Activated CD4-positive, alpha-beta T cell treated with anti-CD3 and anti-CD28 coated beads, Interleukin-2, amount 10 ng/mL, durations not matched to agents 24 days and 14 days (primary cell): ENCODE results near the gene F2RL2. TPM values are rescaled to one million over a fixed set of nuclear protein-coding genes. Genes with fewer than 3 reads are reported as not detected.

Experiments used
- DNase-seq: peaks from one replicate; pipeline ENCODE4 v3.0.0; 2022
- H3K27ac Mint-ChIP-seq: one replicate; pipeline ENCODE4 v1.8.0; 2022; ENCODE audit warnings: mild to moderate bottlenecking, mixed read lengths
- H3K27me3 Mint-ChIP-seq: one replicate; pipeline ENCODE4 v1.8.0; 2022; ENCODE audit warnings: mixed read lengths
- H3K36me3 Mint-ChIP-seq: one replicate; pipeline ENCODE4 v1.8.0; 2022; ENCODE audit warnings: low read depth, mild to moderate bottlenecking, mixed read lengths
- H3K4me1 Mint-ChIP-seq: one replicate; pipeline ENCODE4 v1.8.0; 2021; ENCODE audit warnings: mixed read lengths
- H3K4me3 Mint-ChIP-seq: one replicate; pipeline ENCODE4 v1.8.0; 2022; ENCODE audit warnings: mild to moderate bottlenecking, moderate library complexity, mixed read lengths
- H3K9me3 Mint-ChIP-seq: one replicate; pipeline ENCODE4 v1.8.0; 2021; ENCODE audit warnings: mixed read lengths
- intact Hi-C: fragments of 100-400 bp; cut with micrococcal nuclease; formaldehyde crosslinking; loops from one replicate; pipeline ENCODE4 v1.15.1; 2023
- total RNA-seq: library from RNA; stranded (reverse); gene quantifications from 2 replicates; pipeline ENCODE4 v1.2.3, GENCODE V29; 2022

Gene F2RL2, protein sequence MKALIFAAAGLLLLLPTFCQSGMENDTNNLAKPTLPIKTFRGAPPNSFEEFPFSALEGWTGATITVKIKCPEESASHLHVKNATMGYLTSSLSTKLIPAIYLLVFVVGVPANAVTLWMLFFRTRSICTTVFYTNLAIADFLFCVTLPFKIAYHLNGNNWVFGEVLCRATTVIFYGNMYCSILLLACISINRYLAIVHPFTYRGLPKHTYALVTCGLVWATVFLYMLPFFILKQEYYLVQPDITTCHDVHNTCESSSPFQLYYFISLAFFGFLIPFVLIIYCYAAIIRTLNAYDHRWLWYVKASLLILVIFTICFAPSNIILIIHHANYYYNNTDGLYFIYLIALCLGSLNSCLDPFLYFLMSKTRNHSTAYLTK
- total RNA-seq = not detected in 2 replicates

DNA sequence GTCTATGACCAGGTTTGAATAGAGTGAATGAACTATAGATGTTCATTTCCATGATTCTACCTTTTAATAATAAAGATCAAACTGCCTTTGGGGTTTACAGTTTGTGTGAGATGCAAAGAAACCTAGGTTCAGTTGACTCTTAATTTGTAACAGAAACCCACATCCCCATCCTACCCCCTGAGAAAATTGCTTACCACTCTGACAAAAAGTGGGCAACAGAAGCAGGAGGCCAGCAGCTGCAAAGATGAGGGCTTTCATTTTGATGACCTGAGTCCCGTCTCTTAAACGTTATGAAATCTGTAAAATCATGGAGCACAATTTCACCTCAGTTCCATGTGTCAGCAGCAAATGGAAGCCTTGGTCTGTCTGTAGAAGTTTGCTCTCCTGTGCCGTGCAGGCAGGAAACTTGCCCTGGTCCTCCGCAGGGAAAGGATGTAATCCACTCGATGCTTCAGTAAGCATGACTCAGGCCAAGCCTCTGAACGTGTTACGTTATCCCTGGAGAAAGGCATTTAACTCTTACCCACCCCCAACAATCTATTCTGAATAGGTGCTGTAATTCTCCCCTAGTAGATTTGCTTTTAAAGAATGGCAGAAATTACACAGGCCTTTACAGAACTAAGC, at the start of gene F2RL2:
TSS of gene F2RL2 (minus strand) at position 431 of the 624 bp plus-strand sequence. CDS start at position 258, 173 bp downstream.
- DNase-seq = no peak
- H3K9me3 Mint-ChIP-seq = no peaks in the 10 kb centered on the region
- no peak within 1 kb of the TSS for H3K4me3 Mint-ChIP-seq
- intact Hi-C loops = no loop called here
- peaks cover 27% of the 10 kb centered on the region for H3K36me3 Mint-ChIP-seq
- H3K27ac Mint-ChIP-seq = no peak within 1 kb of the TSS
- no peaks in the 10 kb centered on the region for H3K27me3 Mint-ChIP-seq
- peaks cover 22% of the 10 kb centered on the region for H3K4me1 Mint-ChIP-seq

DNA sequence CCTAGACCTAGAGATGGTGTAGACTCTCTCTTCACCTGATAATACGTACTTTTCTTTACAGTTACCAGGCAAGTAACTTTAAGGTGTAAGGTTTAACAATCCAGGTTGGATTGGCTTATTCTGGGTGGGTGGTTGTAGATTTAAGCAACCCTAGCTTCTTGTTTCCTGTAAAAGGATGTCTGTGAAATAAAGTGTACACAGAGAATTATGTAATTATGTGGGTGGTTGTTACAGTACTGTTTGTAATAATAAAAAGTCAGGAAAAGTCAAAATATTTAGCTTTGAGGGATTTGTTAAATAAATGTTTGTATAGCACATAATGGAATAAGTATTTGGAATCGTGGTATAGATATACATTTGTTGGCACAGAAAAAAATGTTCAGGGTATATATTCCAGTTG, 49.0 kb upstream of the F2RL2 start:
- Mint-ChIP-seq H3K27me3 (no peaks in the 10 kb centered on the region), H3K4me1 (no peaks in the 10 kb centered on the region), H3K9me3 (no peaks in the 10 kb centered on the region), H3K4me3 (no peak overlapping the region), H3K36me3 (peaks cover 69% of the 10 kb centered on the region), H3K27ac (no peak overlapping the region)
- DNase-seq = no peak
- intact Hi-C loops = no loop called here

DNA sequence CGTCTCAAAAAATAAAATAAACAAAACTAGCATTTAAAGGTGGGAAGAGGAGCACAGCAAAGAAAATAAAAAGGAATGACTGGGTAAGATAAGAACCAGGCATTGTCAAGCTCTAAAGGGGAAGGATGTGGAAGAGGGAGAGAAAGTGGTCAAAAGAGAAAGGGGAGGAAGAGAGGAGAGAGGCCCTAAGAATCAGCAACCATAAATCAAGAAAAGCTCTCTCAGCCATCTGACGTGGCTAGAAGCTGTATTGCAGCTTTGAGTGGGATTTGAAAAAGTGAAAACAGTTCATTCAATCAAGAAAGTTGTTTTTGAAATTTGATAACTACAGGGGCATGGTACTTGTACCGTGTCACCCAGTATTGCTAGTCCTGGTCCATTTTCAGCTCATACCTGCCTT, 47.3 kb upstream of the F2RL2 start:
- DNase-seq = no peak
- no peaks in the 10 kb centered on the region for H3K9me3 Mint-ChIP-seq
- peaks cover 62% of the 10 kb centered on the region for H3K36me3 Mint-ChIP-seq
- H3K4me3 Mint-ChIP-seq = no peak overlapping the region
- no peak overlapping the region for H3K27ac Mint-ChIP-seq
- H3K27me3 Mint-ChIP-seq = no peaks in the 10 kb centered on the region
- H3K4me1 Mint-ChIP-seq = no peaks in the 10 kb centered on the region
- intact Hi-C loops = no loop called here

DNA sequence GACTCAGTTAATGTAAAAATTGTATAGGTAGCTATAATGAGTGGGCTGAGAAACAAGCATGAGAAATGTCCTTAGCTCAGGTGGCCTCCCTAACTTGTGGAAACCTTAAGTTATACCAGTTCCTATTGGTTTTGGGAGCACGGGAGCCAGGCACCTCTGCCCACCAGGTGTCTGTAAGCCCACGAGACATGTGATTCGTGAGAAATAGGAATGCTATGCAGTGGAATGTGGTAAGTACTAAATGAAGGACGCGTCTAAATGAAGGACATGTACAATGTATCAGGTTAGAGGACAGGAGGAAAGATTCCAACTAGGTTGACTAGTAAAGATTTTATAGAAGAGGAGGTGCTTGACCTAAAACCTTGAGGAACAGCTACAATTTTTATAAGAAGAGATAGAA, 46.0 kb upstream of the F2RL2 start:
- H3K27me3 Mint-ChIP-seq = no peaks in the 10 kb centered on the region
- H3K9me3 Mint-ChIP-seq = no peaks in the 10 kb centered on the region
- DNase-seq = no peak
- intact Hi-C loops = no loop called here
- no peak overlapping the region for H3K27ac Mint-ChIP-seq
- no peaks in the 10 kb centered on the region for H3K4me1 Mint-ChIP-seq
- no peak overlapping the region for H3K4me3 Mint-ChIP-seq
- H3K36me3 Mint-ChIP-seq = peaks cover 65% of the 10 kb centered on the region

DNA sequence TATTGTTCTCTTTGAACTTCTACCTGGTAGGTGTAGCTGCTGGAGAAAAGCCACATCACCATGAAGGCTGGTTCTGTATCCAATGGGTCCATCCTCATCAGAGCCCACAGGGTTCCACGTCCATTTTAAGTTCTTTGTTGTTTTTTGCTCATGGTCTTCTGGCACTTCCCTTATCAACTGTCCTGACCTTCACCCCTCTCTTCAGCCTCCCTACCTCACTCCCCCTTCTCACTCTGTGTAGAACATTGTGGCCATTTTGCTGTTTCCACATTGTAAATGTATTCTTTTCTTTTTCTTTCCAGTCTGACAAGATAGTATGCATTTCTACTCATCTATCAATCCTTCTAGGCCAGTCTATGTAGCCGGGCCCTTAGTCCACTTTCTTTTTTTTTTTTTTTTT, 44.3 kb upstream of the F2RL2 start:
- intact Hi-C loops = no loop called here
- Mint-ChIP-seq H3K9me3 (no peaks in the 10 kb centered on the region), H3K4me1 (no peaks in the 10 kb centered on the region), H3K4me3 (no peak overlapping the region), H3K27me3 (no peaks in the 10 kb centered on the region), H3K36me3 (peaks cover 62% of the 10 kb centered on the region), H3K27ac (no peak overlapping the region)
- DNase-seq = no peak

DNA sequence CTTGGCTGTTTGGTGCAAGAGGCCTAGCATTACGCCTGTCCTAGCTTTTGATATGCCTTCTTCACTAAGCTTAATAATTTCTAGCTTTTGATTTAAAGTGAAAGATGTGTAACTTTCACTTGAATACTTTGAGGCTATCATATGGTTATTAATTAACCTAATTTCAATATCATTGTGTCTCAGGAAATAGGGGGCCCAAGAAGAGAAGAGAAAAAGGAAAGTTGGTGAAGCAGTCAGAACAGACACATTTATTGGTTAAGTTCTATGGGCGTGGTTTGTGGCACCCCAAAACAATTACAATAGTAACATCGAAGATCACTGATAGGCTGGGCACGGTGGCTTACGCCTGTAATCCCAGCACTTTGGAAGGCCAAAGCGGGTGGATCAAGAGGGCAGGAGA, 40.9 kb upstream of the F2RL2 start:
- Mint-ChIP-seq H3K27ac (no peak overlapping the region), H3K9me3 (no peaks in the 10 kb centered on the region), H3K36me3 (peaks cover 42% of the 10 kb centered on the region), H3K4me1 (no peaks in the 10 kb centered on the region), H3K27me3 (no peaks in the 10 kb centered on the region), H3K4me3 (no peak overlapping the region)
- intact Hi-C loops = no loop called here
- no peak for DNase-seq

DNA sequence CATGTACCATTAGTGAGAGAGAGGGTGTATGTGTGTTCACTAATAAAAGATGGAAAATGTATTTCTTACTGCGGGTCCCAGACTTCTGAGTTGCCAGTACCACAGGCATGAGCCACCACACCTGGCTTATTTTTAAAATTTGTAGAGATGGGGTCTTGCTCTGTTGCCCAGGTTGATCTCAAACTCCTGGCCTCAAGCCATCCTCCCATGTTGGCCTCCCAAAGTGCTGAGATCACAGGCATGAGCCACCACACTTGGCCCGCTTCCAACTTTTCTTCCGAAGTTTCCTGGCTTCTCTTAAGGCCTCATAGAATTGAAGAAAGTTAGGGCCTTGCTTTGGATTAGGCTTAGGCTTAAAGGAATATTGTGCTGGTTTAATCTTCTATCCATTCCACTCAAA, 40.4 kb upstream of the F2RL2 start:
- Mint-ChIP-seq H3K27ac (no peak overlapping the region), H3K4me1 (no peaks in the 10 kb centered on the region), H3K36me3 (peaks cover 39% of the 10 kb centered on the region), H3K4me3 (no peak overlapping the region), H3K27me3 (no peaks in the 10 kb centered on the region), H3K9me3 (no peaks in the 10 kb centered on the region)
- intact Hi-C loops = no loop called here
- DNase-seq = no peak

DNA sequence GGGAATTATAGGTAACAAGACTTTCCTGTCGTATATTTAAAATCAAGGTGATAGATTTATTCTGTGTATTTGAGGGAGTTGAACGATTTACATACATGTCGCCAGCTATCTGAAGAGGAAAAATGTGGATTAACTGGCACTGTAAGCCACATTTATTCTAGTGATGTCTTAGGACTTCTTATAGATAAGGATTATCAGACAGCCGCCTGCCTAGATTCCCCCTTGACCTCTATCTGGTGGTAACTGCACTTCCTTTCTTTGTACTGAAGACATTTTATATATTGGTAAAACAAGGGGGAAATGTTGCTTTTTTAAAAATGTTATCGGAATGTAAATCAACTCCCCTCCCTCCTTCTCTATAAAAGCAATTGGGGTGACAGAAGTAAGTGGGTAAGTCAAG, 39.3 kb upstream of the F2RL2 start:
- no peak for DNase-seq
- Mint-ChIP-seq H3K4me1 (no peaks in the 10 kb centered on the region), H3K27me3 (no peaks in the 10 kb centered on the region), H3K27ac (no peak overlapping the region), H3K36me3 (peaks cover 41% of the 10 kb centered on the region), H3K9me3 (no peaks in the 10 kb centered on the region), H3K4me3 (no peak overlapping the region)
- intact Hi-C loops = no loop called here

DNA sequence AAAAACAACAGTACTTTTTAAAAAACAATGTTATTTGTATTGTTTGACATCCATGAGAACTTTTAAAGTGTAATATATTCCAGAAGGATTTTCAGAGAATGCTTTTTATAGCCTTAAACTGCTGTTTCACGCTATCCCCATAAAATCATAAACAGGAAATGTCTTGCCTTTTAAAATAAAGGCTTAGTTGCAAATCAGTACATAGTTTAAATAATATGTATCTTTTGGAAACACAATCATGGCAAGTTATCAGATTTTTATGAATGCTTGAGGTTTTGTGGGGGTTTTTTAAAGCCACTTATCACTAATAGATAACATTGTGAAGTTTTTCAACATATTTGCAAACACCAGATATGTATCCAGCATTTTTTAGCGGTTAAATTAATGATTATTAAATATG, 37.2 kb upstream of the F2RL2 start:
- DNase-seq = no peak
- Mint-ChIP-seq H3K4me3 (no peak overlapping the region), H3K9me3 (no peaks in the 10 kb centered on the region), H3K36me3 (peaks cover 37% of the 10 kb centered on the region), H3K27me3 (no peaks in the 10 kb centered on the region), H3K4me1 (no peaks in the 10 kb centered on the region), H3K27ac (no peak overlapping the region)
- intact Hi-C loops = no loop called here

DNA sequence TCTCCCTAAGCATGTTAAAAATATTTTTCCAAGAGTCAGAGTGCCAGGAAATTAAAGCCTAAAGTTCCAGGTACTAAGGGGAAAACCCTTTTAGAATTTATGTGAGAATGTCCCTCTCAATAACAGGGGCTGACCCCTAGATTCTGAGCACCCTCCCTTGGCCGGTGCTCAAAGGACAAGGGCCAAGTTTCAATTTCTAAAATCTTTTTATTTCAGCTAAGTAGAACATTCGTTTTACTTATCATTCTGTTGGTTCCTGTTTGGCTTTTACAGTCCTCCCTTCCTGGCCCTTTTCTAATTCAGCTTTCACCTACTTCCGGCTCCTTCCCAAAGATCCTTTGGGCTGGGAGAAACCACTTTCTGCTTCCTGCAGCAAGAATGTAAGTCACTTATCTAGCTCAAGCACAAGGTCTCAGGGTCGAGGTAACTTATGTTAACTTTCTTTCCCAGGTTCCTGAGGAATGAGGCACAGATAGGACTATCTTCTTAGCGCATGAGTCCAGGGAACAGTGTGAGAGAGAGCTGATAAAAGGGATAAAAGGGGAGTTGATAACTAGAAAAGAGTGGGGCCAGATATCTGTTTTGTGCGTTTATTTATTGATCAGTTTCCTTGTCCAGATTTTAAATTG, 34.6 kb upstream of the F2RL2 start:
- Mint-ChIP-seq H3K36me3 (peaks cover 40% of the 10 kb centered on the region), H3K27me3 (no peaks in the 10 kb centered on the region), H3K4me1 (no peaks in the 10 kb centered on the region), H3K27ac (no peak overlapping the region), H3K4me3 (no peak overlapping the region), H3K9me3 (no peaks in the 10 kb centered on the region)
- no peak for DNase-seq
- intact Hi-C loops = no loop called here

DNA sequence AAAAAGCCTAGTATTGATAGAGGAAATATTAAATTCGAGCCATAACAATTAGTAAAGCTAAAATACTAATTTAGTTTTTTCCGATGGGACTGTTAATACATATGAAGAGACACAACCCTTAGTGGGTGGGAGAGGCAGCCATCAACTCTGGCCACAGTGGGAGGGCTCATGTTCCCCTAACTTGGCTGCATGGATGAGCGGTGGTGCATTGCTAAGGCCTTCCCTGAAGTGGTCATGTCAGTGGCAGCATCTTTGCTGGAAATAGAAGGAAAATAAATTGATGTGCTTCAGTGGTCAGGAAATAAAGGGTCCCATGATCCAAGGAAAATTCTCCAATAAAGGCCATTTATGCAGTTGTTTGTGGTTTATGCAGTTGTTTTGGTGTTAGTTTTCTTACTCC, 33.9 kb upstream of the F2RL2 start:
- Mint-ChIP-seq H3K4me3 (no peak overlapping the region), H3K9me3 (no peaks in the 10 kb centered on the region), H3K36me3 (peaks cover 46% of the 10 kb centered on the region), H3K27me3 (no peaks in the 10 kb centered on the region), H3K4me1 (no peaks in the 10 kb centered on the region), H3K27ac (no peak overlapping the region)
- intact Hi-C loops = no loop called here
- DNase-seq = no peak

DNA sequence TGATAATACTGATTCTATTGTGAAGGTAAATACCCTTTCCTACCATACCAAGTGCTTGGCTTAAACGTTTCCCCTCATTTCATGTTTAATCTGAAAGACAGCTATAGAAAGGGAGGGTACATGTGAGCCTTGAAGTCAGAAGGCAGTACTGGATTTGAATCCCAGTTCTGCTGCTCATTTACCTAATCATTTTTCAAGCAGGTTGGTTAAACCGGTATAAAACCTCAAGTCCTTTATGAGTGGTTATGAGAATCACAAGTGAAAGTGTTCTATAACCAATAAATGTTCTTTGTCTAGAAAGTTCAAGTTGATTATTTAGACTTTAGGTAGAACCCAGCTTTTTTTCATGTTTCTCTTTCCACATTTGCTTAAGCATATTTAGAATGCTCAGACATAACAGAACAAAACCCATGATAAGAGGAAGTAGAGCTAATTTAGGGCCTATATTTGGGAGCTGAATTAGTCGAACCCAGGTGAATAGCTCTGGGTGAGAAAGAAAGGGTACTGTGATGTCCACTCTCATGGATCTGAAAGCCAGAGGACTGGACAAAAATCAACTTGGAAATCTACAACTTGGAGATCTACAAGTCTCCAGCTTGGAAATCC, 29.7 kb upstream of the F2RL2 start:
- peaks cover 65% of the 10 kb centered on the region for H3K36me3 Mint-ChIP-seq
- H3K27ac Mint-ChIP-seq = no peak overlapping the region
- no peaks in the 10 kb centered on the region for H3K27me3 Mint-ChIP-seq
- intact Hi-C loops = loop anchor here (5.0 kb wide), 1 partner anchor 39 kb away; no protein-coding TSS in a partner anchor
- H3K4me1 Mint-ChIP-seq = no peaks in the 10 kb centered on the region
- no peak overlapping the region for H3K4me3 Mint-ChIP-seq
- no peak for DNase-seq
- H3K9me3 Mint-ChIP-seq = peaks cover under 1% of the 10 kb centered on the region

DNA sequence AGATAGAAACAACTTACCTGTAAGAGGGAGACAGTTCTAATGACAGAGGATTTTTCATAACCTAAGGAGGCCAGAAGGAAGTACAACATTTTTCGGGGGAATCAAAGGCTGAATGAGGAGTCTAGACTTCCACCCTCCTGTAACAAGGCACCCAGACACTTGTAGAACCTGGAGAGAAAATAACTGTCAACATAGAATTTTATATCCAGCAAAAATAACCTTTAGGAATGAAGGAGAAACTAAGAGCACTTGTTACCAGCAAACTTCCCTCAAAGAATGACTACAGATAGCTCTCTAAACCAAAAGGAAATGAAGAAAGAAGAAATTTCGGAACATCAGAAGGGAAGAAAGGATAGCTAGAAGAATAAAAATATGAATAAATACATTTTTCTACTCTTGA, 25.9 kb upstream of the F2RL2 start:
- H3K27me3 Mint-ChIP-seq = no peaks in the 10 kb centered on the region
- H3K4me3 Mint-ChIP-seq = no peak overlapping the region
- H3K4me1 Mint-ChIP-seq = no peaks in the 10 kb centered on the region
- peaks cover 4% of the 10 kb centered on the region for H3K9me3 Mint-ChIP-seq
- peaks cover 71% of the 10 kb centered on the region for H3K36me3 Mint-ChIP-seq
- no peak overlapping the region for H3K27ac Mint-ChIP-seq
- DNase-seq = no peak
- intact Hi-C loops = loop anchor here (10.0 kb wide), 2 partner anchors 126 to 314 kb away; no protein-coding TSS in a partner anchor

DNA sequence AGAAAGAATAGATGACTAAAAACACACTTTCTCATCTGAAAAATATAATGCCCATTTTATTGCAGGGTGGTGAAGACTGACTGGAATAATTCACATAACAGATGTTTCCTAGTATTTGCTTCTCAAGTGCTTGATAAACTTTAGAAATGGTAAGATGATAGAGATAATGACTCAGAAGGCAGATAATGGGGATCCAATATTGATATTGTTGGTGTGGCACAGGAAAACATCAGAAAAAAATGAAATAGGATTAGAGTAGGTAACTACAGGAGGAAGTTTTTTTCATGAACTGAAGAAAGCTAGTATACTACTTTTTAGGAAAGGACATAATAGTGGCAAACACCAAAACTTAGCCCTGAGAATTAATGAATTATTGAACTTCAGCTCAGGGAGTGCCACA, 20.2 kb upstream of the F2RL2 start:
- no peak for DNase-seq
- peaks cover 7% of the 10 kb centered on the region for H3K4me1 Mint-ChIP-seq
- H3K36me3 Mint-ChIP-seq = peaks cover 52% of the 10 kb centered on the region
- H3K4me3 Mint-ChIP-seq = no peak overlapping the region
- H3K9me3 Mint-ChIP-seq = peaks cover 4% of the 10 kb centered on the region
- H3K27ac Mint-ChIP-seq = no peak overlapping the region
- no peaks in the 10 kb centered on the region for H3K27me3 Mint-ChIP-seq
- intact Hi-C loops = loop anchor here (10.0 kb wide), 2 partner anchors 131 to 309 kb away; no protein-coding TSS in a partner anchor
